Ovary (tissue), 3 donors: ENCODE results near the gene ZNF557.
"Not testable (repeated sequence)": the region's sequence is repeated elsewhere in the genome, so short reads cannot be mapped to it uniquely, and the experiment has no call there.

Experiments
- EP300 ChIP-seq: sonication (generic); formaldehyde crosslinking; IDR thresholded peaks from one replicate; pipeline ENCODE4 v1.6.1; 2017; ENCODE audit warnings: antibody characterized with exemption
- TF ChIP-seq, protein P1 (sequence below), 3 donors: fragments of 450-650 bp in 2 of 3; fragments of 200-600 bp in 1 of 3; IDR thresholded peaks; one replicate each; pipeline versions ENCODE4 v1.5.1 to v1.8.0; 2016 to 2022; ENCODE audit warnings: antibody characterized with exemption in 3 of 3, mild to moderate bottlenecking in 1 of 3
- donor health status: DM: no; HTN: no; CAD: no.

DNA sequence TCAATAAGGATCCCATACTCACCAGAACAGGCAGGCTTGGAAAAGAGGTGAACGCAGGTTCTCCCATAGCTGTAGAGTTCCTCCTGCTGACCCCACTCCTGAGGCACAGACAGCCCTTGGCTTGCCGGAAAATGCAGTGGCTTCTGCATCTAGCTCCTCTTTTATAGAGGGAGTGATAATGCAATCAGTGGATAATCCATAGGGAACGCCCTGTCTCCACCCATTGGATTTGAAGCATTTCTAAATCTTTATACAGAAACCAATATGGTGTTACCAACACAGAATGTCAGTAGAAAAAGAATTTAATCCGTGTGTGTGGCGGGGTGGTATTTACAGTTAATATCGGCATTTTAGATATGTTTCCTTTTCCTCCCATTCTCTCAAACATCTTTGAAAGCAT, 48.2 kb upstream of the ZNF557 start, which contains the start of gene MBD3L2B:
- TF ChIP-seq, protein P1, sequence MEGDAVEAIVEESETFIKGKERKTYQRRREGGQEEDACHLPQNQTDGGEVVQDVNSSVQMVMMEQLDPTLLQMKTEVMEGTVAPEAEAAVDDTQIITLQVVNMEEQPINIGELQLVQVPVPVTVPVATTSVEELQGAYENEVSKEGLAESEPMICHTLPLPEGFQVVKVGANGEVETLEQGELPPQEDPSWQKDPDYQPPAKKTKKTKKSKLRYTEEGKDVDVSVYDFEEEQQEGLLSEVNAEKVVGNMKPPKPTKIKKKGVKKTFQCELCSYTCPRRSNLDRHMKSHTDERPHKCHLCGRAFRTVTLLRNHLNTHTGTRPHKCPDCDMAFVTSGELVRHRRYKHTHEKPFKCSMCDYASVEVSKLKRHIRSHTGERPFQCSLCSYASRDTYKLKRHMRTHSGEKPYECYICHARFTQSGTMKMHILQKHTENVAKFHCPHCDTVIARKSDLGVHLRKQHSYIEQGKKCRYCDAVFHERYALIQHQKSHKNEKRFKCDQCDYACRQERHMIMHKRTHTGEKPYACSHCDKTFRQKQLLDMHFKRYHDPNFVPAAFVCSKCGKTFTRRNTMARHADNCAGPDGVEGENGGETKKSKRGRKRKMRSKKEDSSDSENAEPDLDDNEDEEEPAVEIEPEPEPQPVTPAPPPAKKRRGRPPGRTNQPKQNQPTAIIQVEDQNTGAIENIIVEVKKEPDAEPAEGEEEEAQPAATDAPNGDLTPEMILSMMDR (IDR thresholded peaks at IDR 0.05), result not testable (repeated sequence)
- not testable (repeated sequence) for TF ChIP-seq EP300
